Effector CD8-positive, alpha-beta T cell (primary cell): ENCODE measurements around the gene NPAS3.

Experiments
- DNase-seq: peaks from one replicate; lab custom pipeline; 2025; lab: John Stamatoyannopoulos, UW

Gene NPAS3

GRCh38 chr14:33257796-33258195 lies 319.1 kb downstream of the NPAS3 start:
- DNase-seq = no peak

GRCh38 chr14:33259764-33260163 lies 321.1 kb downstream of the NPAS3 start:
- DNase-seq = no peak

- no peak for DNase-seq
Observed at GRCh38 chr14:33271216-33271615, 332.5 kb downstream of the NPAS3 start.

- no peak for DNase-seq
Observed at GRCh38 chr14:33271891-33272290, 333.2 kb downstream of the NPAS3 start.

- DNase-seq = no peak
Observed at GRCh38 chr14:33273978-33274377, 335.3 kb downstream of the NPAS3 start.

GRCh38 chr14:33275879-33276278 lies 337.2 kb downstream of the NPAS3 start:
- no peak for DNase-seq

GRCh38 chr14:33279865-33280264 lies 341.2 kb downstream of the NPAS3 start:
- DNase-seq = no peak

GRCh38 chr14:33280646-33281045 lies 342.0 kb downstream of the NPAS3 start:
- no peak for DNase-seq

GRCh38 chr14:33282331-33283230 lies 343.9 kb downstream of the NPAS3 start:
- DNase-seq = no peak

GRCh38 chr14:33285902-33286700 lies 347.4 kb downstream of the NPAS3 start:
- no peak for DNase-seq

GRCh38 chr14:33287189-33287588 lies 348.5 kb downstream of the NPAS3 start:
- DNase-seq = no peak

- no peak for DNase-seq
Observed at GRCh38 chr14:33290641-33291040, 352.0 kb downstream of the NPAS3 start.

GRCh38 chr14:33291529-33292104 lies 352.9 kb downstream of the NPAS3 start:
- DNase-seq = no peak

DNA sequence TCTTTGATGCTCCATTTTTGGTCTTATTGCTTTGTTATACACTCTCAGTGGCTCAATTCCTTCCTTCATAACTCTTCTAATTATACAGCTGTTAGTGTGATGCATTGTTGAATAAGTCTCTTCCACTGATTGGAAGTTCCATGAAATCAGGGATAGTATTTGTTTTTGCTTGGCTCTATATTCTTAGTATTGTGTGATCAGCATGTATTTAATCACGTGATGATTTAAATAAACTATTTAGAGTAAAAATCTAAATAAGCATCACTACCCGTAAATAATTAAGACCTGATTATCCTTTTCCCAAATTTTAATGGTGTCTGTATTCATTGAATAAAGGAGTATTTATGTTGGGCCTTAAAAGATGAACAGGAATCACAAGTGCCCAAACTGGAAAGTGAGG lies 355.7 kb downstream of the NPAS3 start:
- no peak for DNase-seq

DNA sequence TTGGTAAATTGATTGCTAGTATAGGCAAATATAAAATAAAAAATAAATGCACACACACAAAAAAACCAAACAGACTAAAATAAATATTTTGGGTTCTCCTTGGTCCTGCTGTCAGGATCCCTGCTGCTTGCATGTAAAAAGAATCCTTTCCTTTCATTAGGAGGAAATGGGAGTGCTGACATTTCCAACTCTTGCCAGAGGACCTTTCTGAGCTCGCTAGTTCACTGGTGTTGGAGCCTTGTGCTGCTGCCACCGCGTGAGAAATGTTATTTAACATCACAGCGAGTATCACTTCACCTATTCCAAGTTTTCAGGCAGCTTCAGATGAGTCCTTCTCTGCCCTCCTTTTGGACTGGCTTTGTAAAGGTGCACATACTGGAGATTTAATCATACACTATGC lies 358.9 kb downstream of the NPAS3 start:
- no peak for DNase-seq

GRCh38 chr14:33307691-33308251 lies 369.1 kb downstream of the NPAS3 start:
- DNase-seq = no peak

DNA sequence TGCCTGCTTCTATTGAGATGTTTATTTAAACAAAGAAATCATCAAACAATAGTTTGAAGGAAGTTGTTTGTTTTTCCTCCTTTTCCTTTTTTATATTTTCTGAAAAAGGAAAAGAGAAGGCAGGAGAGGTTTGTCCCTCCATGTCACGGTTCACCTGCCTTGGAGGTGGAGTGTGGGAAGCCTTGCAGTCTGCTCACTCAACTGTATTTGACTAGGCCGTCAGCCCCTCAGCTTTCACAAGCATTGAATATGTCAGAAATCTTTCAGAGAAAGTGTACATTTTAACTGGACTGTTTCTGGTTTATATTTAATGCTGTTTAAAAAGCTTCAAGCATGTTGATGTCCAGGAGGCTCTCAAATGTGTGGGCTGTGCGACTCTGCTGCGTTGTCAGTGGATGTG lies 370.4 kb downstream of the NPAS3 start:
- no peak for DNase-seq

GRCh38 chr14:33315217-33315616 lies 376.5 kb downstream of the NPAS3 start:
- DNase-seq = no peak

DNA sequence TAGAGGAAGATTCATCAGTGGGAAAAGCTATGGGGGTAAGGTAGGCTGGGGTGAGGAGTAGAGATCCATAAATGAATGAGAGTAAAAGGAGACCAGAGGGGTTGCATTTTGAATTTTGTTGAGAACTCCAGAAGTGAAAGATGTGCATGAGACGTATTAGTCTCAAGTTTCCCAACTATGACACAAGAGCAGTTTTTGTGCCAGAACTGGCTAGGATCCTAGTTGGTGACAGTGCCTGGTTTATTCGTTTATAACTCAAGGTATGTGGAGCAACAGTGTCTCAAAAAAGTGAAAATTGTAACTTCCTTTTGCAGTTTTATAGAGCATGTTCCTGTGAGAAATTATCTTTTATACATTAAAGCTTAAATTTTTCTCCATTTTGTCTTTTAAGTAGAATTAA lies 377.0 kb downstream of the NPAS3 start:
- no peak for DNase-seq

DNA sequence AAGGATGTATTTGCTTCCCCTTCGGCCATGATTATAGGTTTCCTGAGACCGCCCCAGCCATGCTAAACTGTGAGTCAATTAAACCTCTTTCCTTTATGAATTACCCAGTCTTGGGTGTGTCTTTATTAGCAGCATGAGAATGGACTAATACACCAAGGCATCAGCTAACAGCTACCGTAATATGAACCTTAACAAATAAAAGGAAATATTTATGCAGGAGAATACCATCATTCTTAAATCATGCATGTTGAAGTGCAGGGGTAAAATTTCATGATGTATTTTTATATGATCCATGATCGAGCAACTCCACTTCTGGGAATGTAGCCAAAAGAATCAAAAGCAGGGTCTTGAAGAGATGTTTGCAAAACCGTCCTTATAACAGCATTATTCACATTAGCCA lies 379.0 kb downstream of the NPAS3 start:
- DNase-seq = no peak

DNA sequence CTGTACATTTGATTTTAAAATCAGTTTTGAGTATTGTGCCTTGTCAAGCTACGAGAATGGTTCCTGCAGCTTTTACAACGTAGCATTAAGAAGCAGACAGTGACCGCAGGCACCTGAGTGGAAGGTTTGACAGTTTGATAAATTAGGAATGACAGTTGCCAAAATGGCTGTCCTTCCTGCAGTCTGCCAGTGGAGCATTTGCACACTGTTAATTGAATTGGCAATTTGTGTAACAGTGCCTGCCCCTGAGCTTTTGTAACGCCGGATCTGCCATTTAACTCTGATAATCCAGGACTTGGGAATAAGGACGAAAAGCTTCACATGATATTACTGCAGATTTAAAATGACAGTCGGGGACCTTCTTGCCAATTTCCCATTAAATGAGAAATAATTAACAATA lies 385.3 kb downstream of the NPAS3 start:
- DNase-seq = no peak

DNA sequence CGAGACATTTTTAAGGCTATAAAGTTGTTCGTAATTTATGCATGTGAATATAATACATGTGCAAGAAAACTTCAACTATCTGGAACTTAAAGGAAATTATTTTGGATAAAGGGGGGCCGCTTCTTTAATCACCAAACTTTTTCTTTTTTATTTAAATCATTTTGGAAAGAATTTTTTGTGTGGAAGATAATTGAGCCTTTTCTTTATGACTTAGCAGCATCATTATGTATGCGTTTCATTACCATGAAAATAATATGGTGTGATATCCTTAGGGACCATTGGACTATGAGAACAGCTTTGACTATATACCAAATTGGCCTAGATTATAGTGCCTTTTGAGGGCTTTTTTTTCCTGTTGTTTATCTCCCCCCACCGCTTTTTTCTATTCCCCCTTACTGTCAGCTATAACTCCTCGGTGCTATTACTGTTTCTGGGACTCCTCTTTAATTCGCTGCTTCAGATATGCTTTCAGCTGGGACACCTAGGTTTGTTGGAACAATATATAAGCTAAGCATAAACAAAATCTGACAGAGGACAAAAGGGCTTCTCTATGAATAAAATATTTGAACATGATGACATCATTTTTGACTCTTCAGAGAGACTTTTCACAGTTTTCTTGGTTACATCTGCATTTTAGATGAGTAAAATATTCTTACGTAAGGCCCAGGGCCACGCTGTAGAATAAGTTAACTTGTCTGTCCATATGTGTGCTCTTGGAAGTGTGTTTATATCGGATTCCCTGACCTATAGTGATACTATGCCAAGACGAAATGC lies 392.7 kb downstream of the NPAS3 start:
- no peak for DNase-seq
